Stimulated activated CD4-positive, alpha-beta T cell treated with anti-CD3 and anti-CD28 coated beads, Interleukin-4, amount 100 ng/mL, for 4 hours (primary cell): ENCODE measurements around the gene ATP7A.
"Not testable (repeated sequence)": the region's sequence is repeated elsewhere in the genome, so short reads cannot be mapped to it uniquely, and the experiment has no call there.

Source experiments
- DNase-seq, 2 experiments: peaks; one replicate each; pipeline ENCODE4 v3.0.0-alpha.2; 2020

Gene ATP7A

DNA sequence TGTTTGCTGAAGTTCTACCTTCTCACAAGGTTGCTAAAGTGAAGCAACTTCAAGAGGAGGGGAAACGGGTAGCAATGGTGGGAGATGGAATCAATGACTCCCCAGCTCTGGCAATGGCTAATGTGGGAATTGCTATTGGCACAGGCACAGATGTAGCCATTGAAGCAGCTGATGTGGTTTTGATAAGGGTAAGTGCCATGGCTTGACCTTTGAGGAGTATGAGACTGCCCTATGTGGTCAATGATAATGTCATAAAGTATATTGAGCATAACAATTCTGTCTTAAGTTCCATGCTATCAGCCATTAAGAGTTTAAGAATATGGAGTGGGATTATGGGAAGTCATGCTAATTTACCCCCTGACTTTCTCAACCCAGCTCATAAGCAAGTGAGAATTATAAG lies 132.1 kb downstream of the ATP7A start:
- no peak for DNase-seq

DNA sequence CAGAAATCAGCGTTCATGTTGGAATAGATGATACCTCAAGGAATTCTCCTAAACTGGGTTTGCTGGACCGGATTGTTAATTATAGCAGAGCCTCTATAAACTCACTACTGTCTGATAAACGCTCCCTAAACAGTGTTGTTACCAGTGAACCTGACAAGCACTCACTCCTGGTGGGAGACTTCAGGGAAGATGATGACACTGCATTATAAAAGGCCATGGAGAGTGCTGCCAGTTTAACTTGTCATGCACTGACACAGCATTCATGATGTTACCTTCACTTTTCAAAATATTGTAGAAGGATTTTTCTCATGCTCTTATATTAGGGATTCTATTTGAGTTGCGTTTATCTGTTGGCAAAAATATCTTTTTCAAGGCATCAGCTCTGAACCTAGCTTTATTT lies 135.9 kb downstream of the ATP7A start:
- no peak for DNase-seq

DNA sequence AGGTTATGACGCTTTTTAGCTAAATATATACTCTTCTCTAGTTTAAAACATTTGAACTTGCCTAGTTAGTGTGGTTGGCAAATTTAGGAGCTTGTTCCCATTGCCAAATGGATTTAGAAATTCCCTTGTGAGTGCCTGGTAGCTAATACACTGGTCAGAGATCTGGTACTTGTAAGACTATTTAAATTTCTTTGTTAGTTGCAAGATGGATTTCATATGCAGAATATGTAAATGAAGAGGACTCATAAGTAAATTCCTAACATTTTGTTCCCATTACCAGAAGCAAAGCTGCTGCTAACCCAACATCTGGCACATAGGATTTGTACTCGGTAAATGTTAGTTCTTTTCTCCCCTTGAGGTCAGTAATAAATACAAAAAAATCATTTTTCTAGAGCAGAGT lies 137.6 kb downstream of the ATP7A start:
- no peak for DNase-seq

DNA sequence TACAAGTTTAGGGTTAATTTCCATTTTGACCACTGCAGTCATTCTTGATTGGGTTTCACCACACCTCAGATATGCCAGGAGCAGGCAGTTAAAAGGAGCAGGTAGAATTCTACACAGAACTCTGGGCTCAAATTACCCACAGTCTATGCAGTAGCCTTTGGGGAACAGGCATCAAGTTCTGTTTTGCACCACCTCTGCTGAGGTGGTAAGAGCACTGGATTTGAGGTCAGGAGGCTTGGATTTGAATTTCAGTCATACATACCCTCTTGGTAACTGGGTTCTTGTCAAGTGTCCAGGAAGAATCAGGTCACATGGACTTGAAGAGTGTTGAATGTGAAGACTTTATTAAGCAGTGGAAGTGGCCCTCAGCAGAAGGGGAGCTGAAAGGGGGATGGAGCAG lies 153.2 kb downstream of the ATP7A start:
- DNase-seq, result no peak

DNA sequence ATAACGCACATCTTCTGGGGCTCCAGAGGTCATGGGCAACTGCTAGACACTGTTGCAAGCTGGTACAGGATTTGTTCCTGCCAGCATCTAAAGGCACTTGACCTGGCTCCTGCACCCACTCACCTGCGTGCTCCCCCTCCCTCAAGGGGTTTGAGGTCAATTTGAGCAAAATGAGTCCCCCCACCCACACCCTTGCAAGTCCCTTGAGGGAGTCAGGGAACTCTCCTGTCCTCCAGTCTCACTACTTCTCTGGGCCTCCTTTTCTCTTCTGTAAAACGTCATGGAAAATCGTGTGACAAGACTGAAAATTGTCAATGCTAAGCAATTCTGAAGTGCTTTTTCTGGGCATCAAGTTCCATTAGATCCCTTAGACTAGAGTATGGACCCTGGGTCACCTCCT lies 153.7 kb downstream of the ATP7A start:
- no peak for DNase-seq

DNA sequence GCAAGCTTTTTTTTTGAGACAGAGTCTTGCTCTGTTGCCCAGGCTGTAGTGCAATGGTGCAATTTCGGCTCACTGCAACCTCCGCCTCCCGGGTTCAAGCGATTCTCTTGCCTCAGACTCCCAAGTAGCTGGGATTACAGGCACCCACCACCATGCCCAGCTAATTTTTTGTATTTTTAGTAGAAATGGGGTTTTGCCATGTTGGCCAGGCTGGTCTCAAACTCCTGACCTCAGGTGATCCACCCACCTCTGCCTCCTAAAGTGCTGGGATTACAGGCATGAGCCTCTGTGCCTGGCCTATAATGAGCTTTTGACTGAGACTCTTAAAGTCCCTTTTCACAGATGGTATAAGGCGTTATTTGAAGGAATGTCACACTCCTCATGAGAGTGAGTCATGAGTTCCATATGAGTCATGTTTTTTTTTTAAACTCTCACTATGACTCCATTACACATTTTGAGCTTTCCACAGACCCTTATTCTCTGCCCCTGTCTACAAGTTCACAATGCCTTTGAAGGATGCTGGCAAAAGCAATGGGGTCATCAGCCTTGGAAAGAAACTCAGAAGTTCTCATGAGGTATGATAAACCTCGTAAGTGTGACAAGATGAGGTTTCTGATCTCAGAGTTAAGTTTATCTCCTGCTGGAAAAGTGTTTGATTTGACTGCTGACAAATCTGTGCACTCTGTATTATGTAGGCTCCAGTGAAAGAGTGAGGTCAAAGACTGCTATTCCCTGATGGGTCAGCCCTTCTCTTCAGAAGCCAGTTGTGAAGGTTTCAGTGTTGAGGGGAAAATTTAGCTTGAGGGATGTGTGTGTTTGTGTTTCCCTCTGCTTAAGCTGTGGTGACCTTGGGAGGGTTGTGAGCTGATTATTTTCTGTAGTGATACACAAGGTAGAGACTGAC lies 154.5 kb downstream of the ATP7A start:
- DNase-seq, result not testable (repeated sequence)

DNA sequence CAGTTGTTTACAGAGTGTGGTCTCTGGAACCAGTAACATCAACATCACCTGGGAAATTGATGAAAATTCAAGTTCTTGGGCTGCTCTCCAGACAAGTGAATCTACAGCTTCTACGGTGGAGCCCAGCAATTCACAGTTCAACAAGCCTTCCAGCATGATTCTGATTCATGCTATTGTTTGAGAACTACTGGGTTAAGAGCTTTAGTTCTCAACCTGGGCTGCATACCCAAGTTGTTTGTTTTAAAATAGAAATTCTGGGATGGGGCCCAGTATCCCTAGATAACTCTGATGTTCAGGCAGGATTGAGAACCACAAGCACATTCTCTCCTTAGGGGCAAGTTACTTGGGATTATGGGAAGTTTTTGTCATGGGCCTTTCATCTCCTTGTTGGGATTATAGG lies 155.6 kb downstream of the ATP7A start:
- no peak for DNase-seq

DNA sequence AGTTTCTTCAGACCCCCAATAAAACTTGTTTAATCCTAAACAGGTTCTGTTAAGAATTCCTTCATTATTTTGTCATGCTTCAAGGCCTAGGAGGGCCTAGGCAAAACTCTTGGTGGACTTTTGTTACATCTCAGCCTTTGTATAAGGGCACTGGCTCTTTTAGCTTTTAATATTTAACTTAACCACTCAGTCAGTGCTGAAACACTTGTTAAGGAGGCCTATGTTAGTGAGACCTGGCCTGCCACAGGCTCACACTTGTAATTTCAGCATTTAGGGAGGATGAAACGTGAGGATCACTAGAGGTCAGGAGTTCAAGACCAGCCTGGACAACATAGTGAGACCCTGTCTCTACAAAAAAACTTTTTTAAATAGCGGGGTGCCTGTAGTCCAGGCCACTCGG lies 160.8 kb downstream of the ATP7A start:
- no peak for DNase-seq

DNA sequence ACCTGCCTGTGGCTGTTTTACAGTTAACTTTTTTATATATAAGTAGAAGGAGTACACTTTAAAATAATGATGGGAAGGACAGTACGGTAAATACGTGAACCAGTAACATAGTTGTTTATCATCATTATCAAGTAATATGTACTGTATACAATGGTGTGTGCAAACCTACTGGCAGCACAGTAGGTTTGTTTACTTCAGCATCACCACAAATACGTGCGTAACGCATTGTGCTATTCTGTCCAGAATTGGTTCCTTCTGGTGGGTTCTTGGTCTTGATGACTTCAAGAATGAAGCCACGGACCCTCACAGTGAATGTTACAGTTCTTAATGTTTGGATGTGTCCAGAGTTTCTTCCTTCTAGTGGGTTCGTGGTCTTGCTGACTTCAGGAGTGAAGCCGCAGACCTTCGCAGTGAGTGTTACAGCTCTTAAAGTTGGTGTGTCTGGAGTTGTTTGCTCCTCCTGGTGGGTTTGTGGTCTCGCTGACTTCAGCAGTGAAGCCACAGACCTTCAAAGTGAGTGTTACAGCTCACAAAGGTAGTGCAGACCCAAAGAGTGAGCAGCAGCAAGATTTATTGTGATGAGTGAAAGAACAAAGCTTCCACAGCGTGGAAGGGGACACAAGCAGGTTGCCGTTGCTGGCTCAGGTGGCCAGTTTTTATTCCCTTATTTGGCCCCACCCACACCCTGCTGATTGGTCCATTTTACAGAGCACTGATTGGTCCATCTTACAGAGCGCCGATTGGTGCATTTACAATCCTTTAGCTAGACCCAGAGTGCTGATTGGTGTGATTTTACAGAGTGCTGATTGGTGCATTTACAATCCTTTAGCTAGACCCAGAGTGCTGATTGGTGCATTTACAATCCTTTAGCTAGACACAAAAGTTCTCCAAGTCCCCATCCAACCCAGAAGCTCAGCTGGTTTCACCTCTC lies 162.9 kb downstream of the ATP7A start:
- DNase-seq, result peak in 1 of 2 experiments; percentile 3

DNA sequence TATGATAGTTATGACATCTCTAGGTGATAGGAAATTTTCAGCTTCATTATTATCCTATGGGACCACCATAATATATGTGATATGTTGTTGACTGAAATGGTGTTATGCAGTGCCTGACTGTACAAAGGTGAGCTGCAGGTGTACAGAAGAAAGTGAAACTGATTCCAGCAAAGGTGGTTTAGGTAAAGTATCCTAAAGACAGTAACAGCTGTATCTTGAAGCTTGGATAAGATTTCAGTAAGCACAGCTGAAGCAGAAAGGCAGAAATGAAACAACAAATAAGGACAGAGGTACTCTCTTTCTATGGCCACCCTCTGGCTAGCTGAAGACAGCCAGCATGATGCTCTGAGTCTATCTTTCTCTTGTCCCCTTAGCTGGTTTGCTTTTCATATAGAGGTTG lies 163.6 kb downstream of the ATP7A start:
- DNase-seq, result no peak

DNA sequence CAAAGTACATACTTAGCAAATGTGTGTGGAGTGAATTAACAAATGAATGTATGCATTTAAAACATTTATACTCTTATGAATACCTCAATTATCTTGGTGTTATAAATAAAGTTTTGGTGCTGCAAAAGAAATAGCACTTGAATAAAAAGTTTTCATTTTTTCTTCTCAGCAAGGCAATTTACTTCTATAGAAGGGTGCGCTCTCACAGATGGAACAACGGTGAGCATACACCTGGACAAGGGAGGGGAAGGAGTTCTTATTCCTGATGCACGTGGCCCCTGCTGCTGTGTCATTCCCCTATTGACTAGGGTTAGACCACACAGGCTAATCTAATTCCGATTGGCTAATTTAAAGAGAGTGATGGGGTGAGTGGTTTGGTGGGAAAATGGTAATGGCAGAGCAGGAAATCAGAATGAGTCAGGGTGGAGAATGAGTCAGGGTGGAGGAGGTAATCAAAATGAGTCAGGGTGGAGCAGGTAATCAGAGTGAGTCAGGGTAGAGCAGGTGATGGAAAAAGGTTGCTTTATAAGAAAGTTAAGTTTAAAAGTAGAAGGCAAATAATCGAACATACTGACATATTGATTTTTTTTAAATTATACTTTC lies 165.4 kb downstream of the ATP7A start:
- peak in 1 of 2 experiments; percentile 12 for DNase-seq

DNA sequence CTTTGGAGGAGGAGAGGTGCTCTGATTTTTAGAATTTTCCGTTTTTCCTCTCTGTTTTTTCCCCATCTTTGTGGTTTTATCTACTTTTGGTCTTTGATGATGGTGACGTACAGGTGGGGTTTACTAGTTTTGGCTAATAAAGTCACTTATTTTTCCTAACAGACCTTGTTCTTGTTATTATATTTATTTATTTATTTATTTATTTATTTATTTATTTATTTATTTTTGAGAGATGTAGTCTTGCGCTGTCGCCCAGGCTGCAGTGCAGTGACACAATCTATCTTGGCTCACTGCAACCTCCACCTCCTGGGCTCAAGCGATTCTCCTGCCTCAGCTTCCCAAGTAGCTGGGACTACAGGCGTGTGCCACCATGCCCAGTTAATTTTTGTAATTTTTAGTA lies 170.9 kb downstream of the ATP7A start:
- not testable (repeated sequence) for DNase-seq

DNA sequence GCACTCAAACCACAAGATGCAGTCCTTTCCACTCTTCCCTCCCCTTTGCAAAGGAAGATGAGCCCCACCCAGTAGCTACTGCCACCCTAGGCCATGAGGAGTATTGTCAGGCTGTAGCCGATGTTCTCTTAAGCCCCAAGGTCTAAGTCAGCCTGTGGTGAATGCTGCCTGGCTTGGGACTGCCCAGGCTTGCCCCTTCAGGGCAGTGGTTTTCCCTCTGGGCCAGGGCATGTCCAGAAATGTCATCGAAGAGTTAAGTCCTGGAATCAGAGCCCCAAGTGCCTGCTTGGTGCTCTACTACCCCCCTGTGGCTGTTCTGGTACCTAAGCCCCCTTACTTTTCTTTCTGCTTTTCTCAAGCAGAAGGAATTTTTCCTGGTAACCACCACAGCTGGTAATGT lies 181.8 kb downstream of the ATP7A start:
- no peak for DNase-seq

DNA sequence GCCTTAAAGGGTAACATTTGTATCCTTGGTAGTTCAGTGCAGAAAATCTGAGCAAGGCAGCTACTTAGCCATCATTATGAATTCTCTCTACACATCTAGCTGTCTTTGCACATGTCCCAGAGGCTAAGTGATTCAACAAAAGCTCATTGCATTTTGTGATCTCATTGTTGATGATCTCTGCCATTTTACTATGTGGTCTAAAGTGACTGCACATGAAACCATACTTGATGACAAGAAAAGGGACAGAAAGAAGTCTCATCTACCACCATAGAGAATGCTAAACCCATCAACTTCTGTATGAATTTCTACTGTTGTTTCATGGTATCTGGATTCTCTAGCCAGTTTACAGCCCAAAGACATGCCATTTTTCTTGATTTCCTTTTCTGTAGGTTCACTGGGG lies 187.6 kb downstream of the ATP7A start:
- DNase-seq, result no peak
